Ishikawa (cell line): ENCODE measurements around the gene ACTN4.

Source experiments
- CEBPB ChIP-seq: IDR thresholded peaks from 2 replicates; pipeline ENCODE4 v1.6.1; 2012
- CREB1 ChIP-seq: IDR thresholded peaks from 2 replicates; pipeline ENCODE4 v1.6.1; 2012; ENCODE audit warnings: low read depth
- EGR1 ChIP-seq: IDR thresholded peaks from 2 replicates; pipeline ENCODE4 v1.6.1; 2012
- EP300 ChIP-seq: IDR thresholded peaks from 2 replicates; pipeline ENCODE4 v1.6.1; 2012; ENCODE audit warnings: borderline replicate concordance
- FOXM1 ChIP-seq: IDR thresholded peaks from 2 replicates; pipeline ENCODE4 v1.6.1; 2012; ENCODE audit warnings: low read depth, borderline replicate concordance
- MAX ChIP-seq: IDR thresholded peaks from 2 replicates; pipeline ENCODE4 v1.6.1; 2012
- NFIC ChIP-seq: IDR thresholded peaks from 2 replicates; pipeline ENCODE4 v1.6.1; 2012
- RAD21 ChIP-seq: IDR thresholded peaks from 2 replicates; pipeline ENCODE4 v1.6.1; 2012; ENCODE audit warnings: low read depth
- TAF1 ChIP-seq: IDR thresholded peaks from 2 replicates; pipeline ENCODE4 v1.6.1; 2012; ENCODE audit warnings: low read depth, mild to moderate bottlenecking
- TCF12 ChIP-seq: IDR thresholded peaks from 2 replicates; pipeline ENCODE4 v1.6.1; 2012; ENCODE audit warnings: low read depth
- TEAD4 ChIP-seq: IDR thresholded peaks from 2 replicates; pipeline ENCODE4 v1.6.1; 2012
- USF1 ChIP-seq: IDR thresholded peaks from 2 replicates; pipeline ENCODE4 v1.6.1; 2012
- YY1 ChIP-seq: IDR thresholded peaks from 2 replicates; pipeline ENCODE4 v1.6.1; 2012; ENCODE audit warnings: low read depth
- ZBTB7A ChIP-seq: IDR thresholded peaks from 2 replicates; pipeline ENCODE4 v1.6.1; 2012; ENCODE audit warnings: low read depth
- TF ChIP-seq, protein P1 (sequence below): IDR thresholded peaks from 2 replicates; pipeline ENCODE4 v1.6.1; 2012; ENCODE audit warnings: low read depth, mild to moderate bottlenecking

ACTN4 gene

DNA sequence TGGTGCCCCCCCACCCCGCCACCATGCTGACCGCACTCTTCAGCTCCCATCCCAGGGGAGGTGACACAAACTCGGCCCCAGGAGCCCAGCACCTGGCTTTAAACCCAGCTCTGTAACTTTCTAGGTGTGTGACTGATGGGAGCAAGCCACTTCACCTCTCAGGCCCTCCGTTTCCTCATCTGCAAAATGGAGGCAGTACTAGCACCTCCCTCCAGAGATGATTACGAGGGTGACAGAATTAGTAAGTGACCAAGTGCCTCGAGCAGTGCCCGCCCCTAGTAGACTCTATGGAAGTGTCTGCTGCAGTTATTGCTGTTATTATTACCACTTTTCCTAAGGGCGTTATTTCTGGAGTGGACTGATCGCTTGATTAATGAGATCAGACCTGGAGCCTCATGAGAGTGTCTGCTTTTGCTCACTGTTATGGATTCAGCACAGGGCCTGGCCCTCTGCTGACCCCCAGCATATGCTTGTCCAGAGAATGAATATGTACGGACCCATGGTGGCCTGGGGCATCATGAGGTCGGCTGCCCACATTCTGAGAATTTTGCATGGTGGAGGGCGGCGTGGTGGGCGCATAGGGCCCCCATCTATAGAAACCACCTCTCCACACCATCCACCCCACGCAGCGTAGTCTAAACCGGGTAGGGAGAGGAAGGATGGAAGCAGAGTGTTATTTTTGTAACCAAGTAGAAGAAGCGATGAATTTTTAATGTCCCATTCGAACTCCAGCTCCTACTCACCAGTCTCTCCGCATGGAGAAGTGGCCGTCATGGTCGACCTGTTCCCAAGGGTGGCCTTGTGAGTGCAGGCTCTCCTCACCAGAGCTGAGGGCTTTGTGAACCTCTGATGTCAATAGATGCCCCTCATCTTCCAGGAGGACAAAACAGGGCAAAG, 48.6 kb downstream of the ACTN4 start:
- TF ChIP-seq RAD21 (no peak), EGR1 (no peak), NFIC (no peak), ZBTB7A (no peak), YY1 (no peak), FOXM1 (no peak), MAX (no peak), TAF1 (no peak), USF1 (no peak), EP300 (no peak), CEBPB (no peak), TCF12 (no peak), TEAD4 (no peak), CREB1 (no peak)
- TF ChIP-seq, protein P1, sequence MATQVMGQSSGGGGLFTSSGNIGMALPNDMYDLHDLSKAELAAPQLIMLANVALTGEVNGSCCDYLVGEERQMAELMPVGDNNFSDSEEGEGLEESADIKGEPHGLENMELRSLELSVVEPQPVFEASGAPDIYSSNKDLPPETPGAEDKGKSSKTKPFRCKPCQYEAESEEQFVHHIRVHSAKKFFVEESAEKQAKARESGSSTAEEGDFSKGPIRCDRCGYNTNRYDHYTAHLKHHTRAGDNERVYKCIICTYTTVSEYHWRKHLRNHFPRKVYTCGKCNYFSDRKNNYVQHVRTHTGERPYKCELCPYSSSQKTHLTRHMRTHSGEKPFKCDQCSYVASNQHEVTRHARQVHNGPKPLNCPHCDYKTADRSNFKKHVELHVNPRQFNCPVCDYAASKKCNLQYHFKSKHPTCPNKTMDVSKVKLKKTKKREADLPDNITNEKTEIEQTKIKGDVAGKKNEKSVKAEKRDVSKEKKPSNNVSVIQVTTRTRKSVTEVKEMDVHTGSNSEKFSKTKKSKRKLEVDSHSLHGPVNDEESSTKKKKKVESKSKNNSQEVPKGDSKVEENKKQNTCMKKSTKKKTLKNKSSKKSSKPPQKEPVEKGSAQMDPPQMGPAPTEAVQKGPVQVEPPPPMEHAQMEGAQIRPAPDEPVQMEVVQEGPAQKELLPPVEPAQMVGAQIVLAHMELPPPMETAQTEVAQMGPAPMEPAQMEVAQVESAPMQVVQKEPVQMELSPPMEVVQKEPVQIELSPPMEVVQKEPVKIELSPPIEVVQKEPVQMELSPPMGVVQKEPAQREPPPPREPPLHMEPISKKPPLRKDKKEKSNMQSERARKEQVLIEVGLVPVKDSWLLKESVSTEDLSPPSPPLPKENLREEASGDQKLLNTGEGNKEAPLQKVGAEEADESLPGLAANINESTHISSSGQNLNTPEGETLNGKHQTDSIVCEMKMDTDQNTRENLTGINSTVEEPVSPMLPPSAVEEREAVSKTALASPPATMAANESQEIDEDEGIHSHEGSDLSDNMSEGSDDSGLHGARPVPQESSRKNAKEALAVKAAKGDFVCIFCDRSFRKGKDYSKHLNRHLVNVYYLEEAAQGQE = no peak

DNA sequence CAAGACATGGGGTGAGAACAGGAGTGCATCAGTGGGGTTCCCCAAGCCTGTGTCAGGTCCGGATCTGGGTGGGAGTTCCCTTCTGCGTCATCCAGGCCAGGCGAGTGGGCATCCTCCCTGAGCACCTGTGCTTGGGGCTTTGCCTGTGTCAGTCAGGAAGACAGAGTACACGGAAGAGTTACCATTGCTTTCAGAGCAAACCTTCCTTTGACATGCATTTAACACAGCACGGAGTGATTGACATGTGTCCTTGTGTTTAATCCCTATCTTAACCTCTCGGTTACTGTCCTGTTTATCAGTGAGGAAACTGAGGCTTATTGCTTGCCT, 49.2 kb downstream of the ACTN4 start:
- TF ChIP-seq CREB1 (no peak), TAF1 (no peak), EP300 (no peak), EGR1 (no peak), RAD21 (no peak), MAX (no peak)

- TF ChIP-seq EP300 (no peak), RAD21 (no peak), MAX (no peak), CREB1 (no peak), EGR1 (no peak)
- TF ChIP-seq, protein P1 = no peak
Measured at GRCh38 chr19:38697197-38697596, 49.7 kb downstream of the ACTN4 start.

DNA sequence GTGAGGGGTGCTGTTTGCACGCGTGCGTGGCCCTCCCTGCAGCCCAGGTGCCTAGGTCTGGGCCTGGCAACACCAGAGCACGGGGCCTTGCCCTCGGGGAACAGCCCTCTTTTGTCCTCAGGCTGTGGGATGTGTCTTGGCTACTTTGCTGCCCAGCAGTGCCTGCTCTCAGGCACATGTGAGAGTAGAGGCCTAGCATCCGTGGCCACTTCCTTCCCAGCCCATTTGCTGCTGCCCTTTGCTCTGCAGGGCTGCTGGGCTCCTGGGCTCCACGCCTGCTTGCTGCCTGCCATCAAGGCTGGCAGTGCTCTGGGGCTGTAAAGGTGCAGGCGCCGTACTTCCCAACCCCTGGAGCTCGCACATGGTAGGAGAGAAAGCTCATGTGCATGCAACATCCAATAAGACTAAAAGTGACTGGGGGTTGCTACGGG, 50.2 kb downstream of the ACTN4 start:
- TF ChIP-seq, protein P1 = no peak
- TF ChIP-seq TCF12 = no peak
- TF ChIP-seq USF1 = no peak
